Endothelial cell (in vitro differentiated cells): Measurements from ENCODE around the gene APC2. TPM values are rescaled to one million over a fixed set of nuclear protein-coding genes. Genes with fewer than 3 reads are reported as not detected.
"Not testable (repeated sequence)": the region's sequence is repeated elsewhere in the genome, so short reads cannot be mapped to it uniquely, and the experiment has no call there.

ENCODE experiments used
- DNase-seq: peaks from one replicate; pipeline ENCODE4 v3.0.0; 2021; ENCODE audit warnings: low spot score
- H3K27ac Mint-ChIP-seq: one replicate; pipeline ENCODE4 v1.8.0; 2021; ENCODE audit warnings: mixed read lengths, inconsistent platforms; ENCODE audit not compliant: unreplicated experiment
- H3K27me3 Mint-ChIP-seq: one replicate; pipeline ENCODE4 v1.8.0; 2021; ENCODE audit warnings: mild to moderate bottlenecking, moderate library complexity, mixed read lengths, inconsistent platforms; ENCODE audit not compliant: unreplicated experiment
- H3K36me3 Mint-ChIP-seq: one replicate; pipeline ENCODE4 v1.8.0; 2021; ENCODE audit warnings: mild to moderate bottlenecking, low read depth, mixed read lengths, inconsistent platforms; ENCODE audit not compliant: unreplicated experiment
- H3K4me1 Mint-ChIP-seq: one replicate; pipeline ENCODE4 v1.8.0; 2021; ENCODE audit warnings: mild to moderate bottlenecking, mixed read lengths, inconsistent platforms; ENCODE audit not compliant: unreplicated experiment
- H3K4me3 Mint-ChIP-seq: one replicate; pipeline ENCODE4 v1.8.0; 2021; ENCODE audit warnings: mild to moderate bottlenecking, mixed read lengths, inconsistent platforms; ENCODE audit not compliant: unreplicated experiment
- H3K9me3 Mint-ChIP-seq: one replicate; pipeline ENCODE4 v1.8.0; 2021; ENCODE audit warnings: mixed read lengths, inconsistent platforms; ENCODE audit not compliant: unreplicated experiment
- total RNA-seq: library from RNA; stranded (reverse); fragmentation: NEBNext Ultra II Directional; extraction: Animal tissue kit (Norgen Biotek cat#: 25700); gene quantifications from one replicate; pipeline ENCODE4 v1.2.1, GENCODE V29; 2021; ENCODE audit not compliant: unreplicated experiment
- TF ChIP-seq, protein P1 (sequence below): fragments of 200-600 bp; sonication (generic); IDR thresholded peaks from one replicate; pipeline ENCODE4 v1.5.0; 2021; ENCODE audit warnings: antibody characterized with exemption; ENCODE audit not compliant: unreplicated experiment

APC2 gene
- total RNA-seq, 1 donor from 2014 or later: 1.9 TPM

DNA sequence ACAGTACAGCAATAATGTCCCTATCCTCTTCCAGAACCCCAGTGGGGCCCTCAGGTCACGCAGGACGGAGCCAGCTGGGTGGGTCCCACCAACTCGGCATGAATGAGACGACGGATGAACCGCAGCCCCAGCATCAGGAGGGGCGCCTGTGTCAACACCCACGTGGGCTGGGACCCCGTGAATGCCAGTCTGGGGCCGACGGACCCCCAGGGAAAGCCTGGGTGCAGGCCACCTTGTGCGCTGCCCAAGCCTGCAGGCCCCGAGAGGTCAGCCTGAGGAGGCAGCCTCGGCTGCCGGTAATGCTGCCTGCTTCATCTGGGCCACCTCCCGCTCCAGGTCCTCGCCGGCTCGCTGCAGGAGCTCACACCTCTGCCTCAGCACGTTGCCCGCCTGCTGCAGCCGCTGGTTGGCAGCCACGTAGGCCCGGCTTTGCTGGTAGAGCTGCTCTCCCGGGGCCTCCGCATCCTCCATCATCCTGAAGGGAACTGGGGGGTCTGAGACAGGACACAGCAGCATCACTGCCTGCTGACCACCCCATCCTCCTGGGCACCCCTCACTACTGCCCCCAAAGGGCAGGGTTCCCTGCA, 24.9 kb downstream of the APC2 start:
- Mint-ChIP-seq H3K9me3 (no peaks in the 10 kb centered on the region), H3K4me3 (no peak overlapping the region), H3K27me3 (peaks cover 12% of the 10 kb centered on the region), H3K36me3 (peaks cover 9% of the 10 kb centered on the region), H3K27ac (no peak overlapping the region), H3K4me1 (no peaks in the 10 kb centered on the region)
- TF ChIP-seq, protein P1, sequence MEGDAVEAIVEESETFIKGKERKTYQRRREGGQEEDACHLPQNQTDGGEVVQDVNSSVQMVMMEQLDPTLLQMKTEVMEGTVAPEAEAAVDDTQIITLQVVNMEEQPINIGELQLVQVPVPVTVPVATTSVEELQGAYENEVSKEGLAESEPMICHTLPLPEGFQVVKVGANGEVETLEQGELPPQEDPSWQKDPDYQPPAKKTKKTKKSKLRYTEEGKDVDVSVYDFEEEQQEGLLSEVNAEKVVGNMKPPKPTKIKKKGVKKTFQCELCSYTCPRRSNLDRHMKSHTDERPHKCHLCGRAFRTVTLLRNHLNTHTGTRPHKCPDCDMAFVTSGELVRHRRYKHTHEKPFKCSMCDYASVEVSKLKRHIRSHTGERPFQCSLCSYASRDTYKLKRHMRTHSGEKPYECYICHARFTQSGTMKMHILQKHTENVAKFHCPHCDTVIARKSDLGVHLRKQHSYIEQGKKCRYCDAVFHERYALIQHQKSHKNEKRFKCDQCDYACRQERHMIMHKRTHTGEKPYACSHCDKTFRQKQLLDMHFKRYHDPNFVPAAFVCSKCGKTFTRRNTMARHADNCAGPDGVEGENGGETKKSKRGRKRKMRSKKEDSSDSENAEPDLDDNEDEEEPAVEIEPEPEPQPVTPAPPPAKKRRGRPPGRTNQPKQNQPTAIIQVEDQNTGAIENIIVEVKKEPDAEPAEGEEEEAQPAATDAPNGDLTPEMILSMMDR: no peak
- DNase-seq: no peak

DNA sequence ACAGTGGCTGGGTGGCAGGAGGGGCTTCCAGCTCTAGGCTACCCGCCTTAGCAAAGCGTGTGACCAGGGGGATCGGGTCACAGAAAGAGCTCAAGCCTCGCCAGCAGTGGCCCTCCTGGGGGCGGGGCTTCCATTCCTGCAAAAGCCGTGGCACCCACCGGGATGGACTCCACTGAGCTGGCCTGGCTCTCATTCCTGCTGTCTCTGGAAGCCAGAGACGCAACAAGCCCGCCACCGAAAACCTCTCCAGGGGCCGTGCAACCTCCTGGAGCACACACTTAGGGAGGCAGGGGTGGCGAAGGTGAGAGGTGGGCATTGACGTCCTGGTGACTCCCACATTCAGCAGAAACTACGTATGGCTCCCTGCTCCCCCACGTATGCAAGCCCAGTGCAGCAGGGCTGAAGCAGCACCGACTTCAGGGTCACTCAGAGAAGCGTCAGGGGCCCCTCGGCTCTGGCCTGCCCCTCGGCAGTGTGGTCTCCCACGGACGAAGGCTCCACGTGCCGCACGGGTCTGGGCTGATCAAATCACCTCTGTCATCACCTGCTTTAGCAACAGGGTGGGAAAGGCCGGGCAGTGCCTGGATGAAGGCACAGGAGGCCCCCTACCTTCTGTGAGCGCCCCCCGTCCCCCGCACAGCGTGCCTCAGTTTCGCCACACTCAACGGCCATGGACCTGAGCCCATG, 26.0 kb downstream of the APC2 start:
- H3K9me3 Mint-ChIP-seq: no peaks in the 10 kb centered on the region
- H3K27ac Mint-ChIP-seq: no peak overlapping the region
- H3K4me3 Mint-ChIP-seq: no peak overlapping the region
- peaks cover 14% of the 10 kb centered on the region for H3K36me3 Mint-ChIP-seq
- TF ChIP-seq, protein P1: no peak
- H3K4me1 Mint-ChIP-seq: peaks cover 7% of the 10 kb centered on the region
- peaks cover 11% of the 10 kb centered on the region for H3K27me3 Mint-ChIP-seq
- DNase-seq: no peak

DNA sequence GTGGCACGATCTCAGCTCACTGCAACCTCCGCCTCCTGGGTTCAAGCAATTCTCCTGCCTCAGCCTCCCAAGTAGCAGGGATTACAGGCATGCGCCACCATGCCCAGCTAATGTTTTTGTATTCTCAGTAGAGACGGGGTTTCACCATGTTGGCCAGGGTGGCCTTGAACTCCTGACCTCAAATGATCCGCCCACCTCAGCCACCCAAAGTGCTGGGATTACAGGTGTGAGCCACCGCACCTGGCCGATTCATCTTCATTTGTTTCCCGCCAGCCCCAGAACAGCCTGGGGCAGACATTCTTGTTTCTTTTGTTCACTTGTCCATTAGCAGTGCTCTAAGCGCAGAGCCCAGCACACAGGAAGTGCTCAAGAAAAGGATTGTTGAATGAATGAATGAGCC, 27.1 kb downstream of the APC2 start:
- Mint-ChIP-seq H3K36me3 (peaks cover 14% of the 10 kb centered on the region), H3K4me3 (peak overlapping the region; percentile 76)
- H3K27ac Mint-ChIP-seq, H3K9me3 Mint-ChIP-seq, DNase-seq, H3K27me3 Mint-ChIP-seq, H3K4me1 Mint-ChIP-seq: not testable (repeated sequence)

DNA sequence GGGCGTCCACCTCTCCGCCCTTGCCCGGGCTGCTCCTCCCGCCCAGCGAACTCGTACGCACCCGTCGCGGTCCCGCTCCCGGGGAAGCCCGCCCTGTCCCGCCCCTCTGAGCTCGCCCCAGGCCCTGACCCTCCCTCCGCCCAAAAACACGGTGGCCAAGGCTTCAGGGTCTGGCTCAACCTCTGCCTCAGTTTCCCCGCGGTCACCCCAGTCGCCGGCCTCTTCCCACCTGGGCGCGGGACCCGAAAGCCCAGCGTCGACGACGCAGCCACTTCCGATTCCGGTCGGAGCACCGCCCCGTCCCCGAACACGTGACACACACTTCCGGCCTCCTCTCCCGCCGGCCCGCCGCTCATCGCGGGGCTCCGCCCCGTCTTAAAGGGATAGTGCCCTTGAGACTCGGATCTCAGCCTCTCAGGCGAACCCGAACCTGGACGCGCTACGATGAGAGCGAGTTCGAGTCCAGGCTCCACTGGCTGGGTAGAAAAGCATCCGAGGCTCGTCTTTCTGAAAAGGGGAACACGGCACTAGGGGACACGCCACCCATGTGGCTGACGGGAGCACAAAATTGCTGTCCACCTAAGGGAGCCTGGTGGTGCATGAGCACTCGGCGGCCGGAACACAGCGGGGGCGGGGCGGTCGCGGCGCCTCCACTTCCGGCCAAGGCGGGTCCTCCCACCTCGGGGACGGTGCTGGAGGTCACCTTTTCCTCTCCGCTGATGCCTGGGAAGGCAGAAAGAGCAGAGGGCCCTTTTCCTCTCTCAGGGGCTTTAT, 29.2 kb downstream of the APC2 start, which contains the start of gene C19orf25:
Gene C19orf25, minus strand, starts transcription at position 282 of the 774 bp plus-strand sequence. CDS start 312 bp downstream, outside the sequence.
- Mint-ChIP-seq H3K36me3 (peaks cover 10% of the 10 kb centered on the region), H3K4me3 (peak within 1 kb of the TSS; percentile 97), H3K27me3 (peaks cover 3% of the 10 kb centered on the region), H3K27ac (peak within 1 kb of the TSS; percentile 90), H3K4me1 (peaks cover 8% of the 10 kb centered on the region), H3K9me3 (no peaks in the 10 kb centered on the region)
- TF ChIP-seq, protein P1: no peak
- peak; percentile 89 for DNase-seq

DNA sequence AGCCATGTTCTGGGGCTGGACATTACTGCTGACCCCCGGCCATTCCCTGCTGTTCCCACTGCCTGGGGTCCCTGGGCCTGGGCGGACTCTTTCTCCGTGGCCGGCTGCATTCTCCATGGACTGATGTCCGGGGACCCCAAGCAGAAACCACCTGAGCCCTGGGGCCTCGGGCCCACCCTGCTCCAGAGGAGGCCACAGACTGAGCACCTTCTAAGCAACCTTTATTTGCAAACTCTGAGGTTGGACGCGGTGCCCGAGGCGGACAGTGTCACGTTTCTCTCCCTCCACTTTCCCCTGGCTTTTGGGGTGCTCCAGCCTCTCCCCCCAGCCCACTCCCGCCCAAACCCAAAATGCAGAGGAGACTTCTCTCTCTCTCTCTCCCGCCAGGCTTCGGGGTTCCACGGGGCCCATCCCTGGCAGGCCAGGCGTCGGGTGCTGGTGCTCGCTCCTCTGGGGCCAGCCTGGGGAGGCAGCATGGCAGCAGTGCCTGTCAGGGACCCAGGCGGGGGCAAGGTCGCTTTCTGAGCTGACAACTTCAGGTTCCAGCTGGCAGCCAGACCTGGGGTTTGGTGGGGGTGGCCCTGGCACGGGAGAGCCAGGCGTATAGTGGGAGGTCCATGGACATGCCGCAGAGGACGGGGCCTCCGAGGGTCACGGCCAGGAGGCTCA, 31.4 kb downstream of the APC2 start:
- H3K4me3 Mint-ChIP-seq: no peak overlapping the region
- TF ChIP-seq, protein P1: no peak

More for the DNA sequence above, 31.4 kb downstream of the APC2 start:
- H3K9me3 Mint-ChIP-seq: no peaks in the 10 kb centered on the region
- no peak overlapping the region for H3K27ac Mint-ChIP-seq
- H3K36me3 Mint-ChIP-seq: peaks cover 10% of the 10 kb centered on the region
- peaks cover 8% of the 10 kb centered on the region for H3K4me1 Mint-ChIP-seq
- DNase-seq: no peak
- H3K27me3 Mint-ChIP-seq: peaks cover 5% of the 10 kb centered on the region
